ENCODE results near the gene MIGA2.
"Not testable (repeated sequence)": the region's sequence is repeated elsewhere in the genome, so short reads cannot be mapped to it uniquely, and the experiment has no call there.

MIGA2 gene

GRCh38 chr9:129011761-129012181 lies 24.7 kb upstream of the MIGA2 start:
- DNase-seq: no peak

GRCh38 chr9:129012343-129012742 lies 24.1 kb upstream of the MIGA2 start:
- no peak for DNase-seq

GRCh38 chr9:129012893-129013448 lies 23.5 kb upstream of the MIGA2 start:
- DNase-seq: no peak

- no peak for DNase-seq
These were observed 22.8 kb upstream of the MIGA2 start for GRCh38 chr9:129013674-129014073.

GRCh38 chr9:129014124-129014523 lies 22.3 kb upstream of the MIGA2 start:
- DNase-seq: no peak

- no peak for DNase-seq
These were observed 21.8 kb upstream of the MIGA2 start for GRCh38 chr9:129014608-129015007.

- no peak for DNase-seq
These were observed 15.3 kb upstream of the MIGA2 start for GRCh38 chr9:129021091-129021490.

DNA sequence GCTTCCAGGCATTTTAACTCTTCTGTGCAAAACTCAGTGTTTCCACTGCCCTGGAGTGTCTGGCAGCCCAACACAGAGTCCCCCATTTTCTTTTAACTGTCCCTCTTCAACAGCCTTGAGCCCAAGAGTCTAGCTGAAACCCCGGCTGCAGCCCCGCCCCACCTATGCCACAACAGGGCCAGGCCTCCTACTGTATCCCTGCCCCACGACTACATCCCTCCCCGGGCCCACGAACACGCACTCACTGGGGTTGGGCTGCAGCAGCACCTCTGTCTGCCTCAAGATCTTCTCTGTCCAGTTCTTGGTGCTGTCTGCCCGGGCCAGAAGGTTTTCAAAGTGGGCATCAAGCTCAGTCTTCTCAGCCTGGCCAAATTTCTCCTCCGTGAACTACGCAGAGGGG lies 14.4 kb upstream of the MIGA2 start:
- no peak for DNase-seq

DNA sequence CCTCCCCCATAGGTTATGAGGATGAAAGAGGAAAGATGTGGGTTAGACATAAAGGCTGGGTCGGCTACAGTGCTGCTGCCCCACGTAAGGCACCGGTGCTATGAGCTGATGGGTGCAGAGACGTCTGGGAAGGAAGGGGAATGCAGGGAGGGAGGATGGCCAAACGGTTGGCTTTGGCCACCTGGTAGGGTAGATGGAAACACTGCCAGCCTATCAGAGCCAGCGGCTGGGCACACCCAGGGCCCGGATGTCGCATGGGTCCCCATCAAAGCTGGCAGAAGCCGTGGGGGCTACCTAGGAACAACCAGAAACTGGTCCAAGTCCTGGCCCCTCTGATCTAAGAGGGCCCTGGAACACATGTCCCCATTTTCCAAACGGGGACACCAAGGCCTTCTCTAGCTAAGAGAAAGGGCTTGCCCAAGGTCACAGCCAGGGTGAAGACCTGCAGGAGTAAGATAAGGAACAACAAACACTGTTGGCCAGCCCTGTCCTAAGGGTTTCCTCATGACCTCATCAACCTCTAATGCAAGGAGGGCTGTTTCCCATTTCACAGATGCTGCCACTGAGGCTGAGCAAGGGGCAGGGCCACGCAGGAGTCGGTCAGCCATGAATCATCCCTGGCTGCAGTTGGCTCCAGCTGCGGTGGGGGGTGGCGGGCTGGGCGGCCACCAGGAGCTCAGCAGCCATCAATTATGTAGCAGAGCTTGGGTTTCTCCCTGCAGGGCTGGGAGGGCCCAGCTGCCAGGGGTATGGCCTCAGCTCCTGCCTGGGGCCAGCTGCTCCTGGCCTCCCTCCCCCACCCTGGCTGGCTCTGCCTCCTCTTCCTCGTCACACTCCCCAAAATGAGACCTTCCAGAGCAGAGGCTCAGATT lies 13.2 kb upstream of the MIGA2 start:
- peak; percentile 98 for DNase-seq

DNA sequence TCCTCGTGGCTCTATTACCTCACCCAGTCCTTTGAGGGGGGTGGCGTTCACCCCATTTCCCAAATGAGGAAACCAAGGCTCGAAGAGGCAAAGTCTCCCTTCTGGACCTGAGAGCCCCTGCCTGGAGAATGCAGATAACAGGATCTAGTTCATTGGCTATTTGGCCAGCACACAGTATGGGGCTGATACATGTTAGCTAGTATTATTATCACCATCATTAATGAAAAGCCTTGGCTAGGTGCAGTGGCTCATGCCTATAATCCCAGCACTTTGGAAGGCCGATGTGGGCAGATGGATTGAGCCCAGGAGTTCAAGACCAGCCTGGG lies 12.6 kb upstream of the MIGA2 start:
- no peak for DNase-seq

DNA sequence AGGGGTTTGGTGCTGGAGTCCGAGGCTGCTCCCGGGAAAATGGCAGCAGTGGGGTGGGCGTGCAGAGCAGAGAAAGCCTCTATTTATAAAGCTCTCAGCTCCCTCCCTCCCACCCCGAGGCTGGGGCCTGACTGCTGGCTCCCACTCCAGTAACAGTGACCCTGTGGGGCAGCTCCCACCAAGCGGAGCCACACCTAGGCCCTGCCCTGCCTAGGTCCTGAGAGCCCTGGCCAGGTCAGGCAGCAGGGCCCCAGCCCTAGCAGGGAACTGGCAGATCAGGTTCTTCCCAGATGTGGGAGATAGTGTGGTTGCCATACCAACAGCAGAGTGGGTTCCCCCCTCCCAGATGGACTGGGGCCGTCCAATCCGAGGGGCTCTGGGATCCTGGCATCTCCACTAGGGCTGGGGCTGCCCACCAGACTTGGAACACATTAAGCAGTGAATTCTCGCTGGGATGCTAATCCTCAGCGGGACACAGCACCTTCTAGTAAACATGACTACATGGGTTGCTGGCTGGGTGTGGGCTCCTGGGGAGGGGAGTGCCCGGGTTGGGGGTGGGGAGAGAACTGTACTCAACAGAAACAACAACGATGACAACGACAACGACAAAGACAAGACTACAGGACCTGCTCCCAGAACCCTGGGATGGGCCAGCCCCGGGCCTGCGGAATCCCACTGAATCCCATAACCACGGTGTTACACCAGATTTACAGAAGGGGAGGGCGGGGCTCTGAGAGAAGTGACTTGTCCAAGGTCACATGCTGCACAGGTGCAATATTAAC lies 9.8 kb upstream of the MIGA2 start:
- peak; percentile 70 for DNase-seq

DNA sequence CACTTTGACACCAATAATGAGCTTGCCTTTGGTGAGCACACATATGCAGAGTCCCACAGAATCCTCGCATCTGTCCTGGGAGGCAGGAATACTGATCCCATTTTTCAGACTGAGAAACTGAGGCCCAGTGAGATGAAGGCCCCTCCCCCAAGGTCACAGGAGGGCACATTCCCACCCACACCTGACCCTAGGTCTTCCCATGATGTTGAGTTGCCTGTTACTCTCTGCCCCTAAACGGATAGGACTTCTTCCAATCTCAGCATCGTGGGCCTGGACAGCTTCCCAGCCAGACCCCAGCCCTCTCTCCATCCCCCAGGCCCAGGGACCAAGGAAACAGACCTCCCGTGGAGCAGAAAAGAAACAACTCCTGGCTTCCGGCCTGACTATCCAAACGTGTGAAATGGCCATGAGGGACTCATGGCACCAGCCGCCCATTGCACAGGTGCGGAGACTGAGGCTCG lies 9.2 kb upstream of the MIGA2 start:
- peak; percentile 81 for DNase-seq

- peak; percentile 93 for DNase-seq
These were observed 8.7 kb upstream of the MIGA2 start for GRCh38 chr9:129027685-129028191.

DNA sequence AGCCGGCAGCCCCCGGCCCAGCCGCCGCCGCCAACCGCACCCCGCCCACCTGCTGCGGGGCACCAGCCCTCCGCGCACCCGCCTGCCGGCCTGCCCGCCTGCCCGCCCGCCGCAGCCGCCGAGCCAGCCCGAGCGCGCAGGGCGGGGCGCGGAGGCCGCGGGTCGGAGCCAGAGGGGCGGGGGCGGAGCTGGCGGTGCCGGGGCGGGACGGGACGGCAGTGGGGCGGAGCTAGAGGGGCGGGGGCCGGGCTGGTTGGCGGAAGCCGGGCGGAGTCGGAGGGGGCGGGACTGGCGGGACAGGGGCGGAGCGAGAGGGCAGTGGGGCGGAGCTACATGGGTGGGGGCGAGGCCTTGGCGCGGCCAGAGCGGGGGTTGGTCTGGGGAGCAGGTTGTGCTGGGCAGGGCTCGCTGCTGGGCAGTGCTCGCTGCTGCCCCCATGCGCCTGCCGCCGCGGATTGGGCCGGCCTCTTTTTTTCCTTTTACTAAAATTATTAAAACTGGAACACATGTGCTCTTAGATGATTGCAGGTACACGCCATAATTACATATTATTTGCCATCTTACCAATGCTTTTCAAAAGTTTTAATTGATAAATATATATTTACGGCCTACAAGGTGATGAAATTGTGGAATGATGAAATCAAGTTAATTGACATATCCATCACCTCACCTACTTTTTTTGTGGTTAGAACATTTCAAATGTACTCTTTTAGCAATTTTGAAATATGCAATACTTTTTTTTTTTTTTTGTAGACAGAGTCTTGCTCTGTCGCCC lies 8.0 kb upstream of the MIGA2 start, which contains the start of gene SH3GLB2:
Gene SH3GLB2, minus strand, starts transcription at position 140 of the 775 bp plus-strand sequence. CDS start 177 bp downstream, outside the sequence.
- DNase-seq: peak; percentile 94

GRCh38 chr9:129030191-129030590 lies 6.2 kb upstream of the MIGA2 start:
- DNase-seq: no peak

DNA sequence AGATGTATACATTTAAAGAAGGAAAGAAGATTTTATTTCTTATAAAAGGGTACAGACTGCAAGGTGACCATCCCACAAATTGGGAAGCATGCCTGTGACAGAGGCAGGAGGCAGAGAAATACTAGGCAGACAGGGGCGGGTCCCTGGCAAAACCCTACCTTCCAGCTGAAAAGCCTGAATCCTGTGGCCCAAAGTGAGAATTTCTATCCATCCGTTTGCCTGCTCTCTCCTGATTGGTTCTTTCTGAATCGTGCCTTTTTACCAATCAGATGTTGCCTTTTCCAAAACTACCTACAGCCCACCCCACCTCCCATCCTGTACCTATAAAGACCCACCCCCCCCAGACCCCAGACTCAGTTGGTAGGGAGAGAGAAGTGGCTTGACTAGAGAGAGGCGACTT lies 4.9 kb upstream of the MIGA2 start:
- no peak for DNase-seq

- DNase-seq: no peak
These were observed 3.8 kb upstream of the MIGA2 start for GRCh38 chr9:129032541-129033159.

- DNase-seq: no peak
These were observed 3.2 kb upstream of the MIGA2 start for GRCh38 chr9:129033216-129033615.

- not testable (repeated sequence) for DNase-seq
These were observed 588 bp upstream of the MIGA2 start for GRCh38 chr9:129035838-129036237.

DNA sequence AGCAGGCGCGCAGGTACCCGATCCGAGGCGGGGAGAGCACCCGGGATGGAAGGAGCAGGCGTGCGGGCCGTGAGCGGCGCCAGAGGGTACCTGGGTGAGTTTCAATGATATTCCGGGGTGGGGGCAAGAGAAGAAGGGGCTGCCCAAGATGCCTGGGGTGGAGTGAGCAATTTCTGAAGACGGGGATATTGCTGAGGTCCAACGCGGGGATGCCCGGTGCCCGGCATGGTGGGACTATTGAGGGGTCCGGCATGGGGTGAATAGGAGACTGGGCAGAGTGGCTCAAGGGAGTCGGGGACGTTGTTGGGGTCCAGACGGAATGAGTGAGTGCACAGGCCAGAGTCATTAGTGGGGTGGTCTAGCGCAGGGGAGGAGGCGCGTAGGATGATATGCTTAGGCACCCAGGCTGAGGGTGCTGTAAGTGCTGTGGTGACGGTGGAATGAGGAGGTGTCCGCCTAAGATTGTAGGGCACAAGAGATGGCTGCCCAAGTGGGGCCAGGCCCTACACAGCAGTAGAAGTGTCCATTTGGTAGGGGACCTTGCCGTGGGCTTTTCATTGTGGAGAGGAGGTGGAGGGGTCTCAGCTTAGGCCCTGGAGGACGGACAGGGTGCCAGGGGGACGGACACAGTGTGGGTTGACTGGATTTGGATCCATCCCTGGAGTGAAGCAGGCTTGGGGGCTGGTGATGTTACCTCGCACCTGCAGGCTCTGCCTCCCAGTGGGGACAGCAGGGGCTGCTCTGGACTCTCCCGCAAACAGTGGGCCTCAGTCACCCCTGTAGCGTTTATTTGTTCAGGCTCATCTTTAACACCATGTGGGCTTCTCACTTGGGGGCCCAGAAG lies 719 bp downstream of the MIGA2 start:
- DNase-seq: no peak

- no peak for DNase-seq
These were observed 1.3 kb downstream of the MIGA2 start for GRCh38 chr9:129037767-129038098.

Data from NCI-H69 (cell line).